Gastrocnemius medialis (tissue), 4 donors: ENCODE measurements around the gene CHCHD4. TPM values are rescaled to one million over a fixed set of nuclear protein-coding genes. Genes with fewer than 3 reads are reported as not detected.
"Not testable (repeated sequence)": the region's sequence is repeated elsewhere in the genome, so short reads cannot be mapped to it uniquely, and the experiment has no call there.

Experiments
- ATAC-seq, 2 donors: fragments of 150-250 bp; one replicate each; pipeline ENCODE4 v1.9.1; 2016
- DNase-seq, 2 donors: peaks; one replicate each; pipeline ENCODE4 v3.0.0-alpha.2; 2019
- H3K27ac ChIP-seq, 4 donors: fragments of 200-600 bp; sonication (generic); 1 replicate in 1 of 4; 2 replicates in 3 of 4; pipeline ENCODE4 v1.5.1; 2016 to 2018; ENCODE audit warnings: mild to moderate bottlenecking in 2 of 4, moderate library complexity in 1 of 4
- H3K27me3 ChIP-seq, 3 donors: fragments of 200-600 bp; sonication (generic) in 2 of 3; 1 replicate in 1 of 3; 2 replicates in 2 of 3; pipeline versions ENCODE4 v1.5.1 to v1.6.0; 2016 to 2019; ENCODE audit warnings: mild to moderate bottlenecking in 1 of 3, moderate library complexity in 1 of 3
- H3K36me3 ChIP-seq, 2 donors: fragments of 200-600 bp; sonication (generic) in 1 of 2; one replicate each; pipeline ENCODE4 v1.5.1; 2017 to 2018
- H3K4me1 ChIP-seq, 2 donors: fragments of 200-600 bp; sonication (generic) in 1 of 2; one replicate each; pipeline ENCODE4 v1.5.1; 2016 to 2017; ENCODE audit warnings: mild to moderate bottlenecking in 2 of 2
- H3K4me3 ChIP-seq, 4 donors: fragments of 200-600 bp; sonication (generic) in 3 of 4; 1 replicate in 1 of 4; 2 replicates in 3 of 4; pipeline ENCODE4 v1.5.1; 2016 to 2019; ENCODE audit warnings: mild to moderate bottlenecking in 2 of 4
- H3K9me3 ChIP-seq, 3 donors: fragments of 200-600 bp; sonication (generic) in 2 of 3; 1 replicate in 1 of 3; 2 replicates in 2 of 3; pipeline ENCODE4 v1.5.1; 2016 to 2019
- POLR2A ChIP-seq, 2 donors: fragments of 450-650 bp; IDR thresholded peaks; one replicate each; pipeline ENCODE4 v1.6.1; 2017; ENCODE audit warnings: antibody characterized with exemption in 2 of 2, mild to moderate bottlenecking in 2 of 2, moderate library complexity in 2 of 2
- in situ Hi-C, 4 donors: fragments of 200-750 bp; cut with MboI; loops; one replicate each; pipeline versions ENCODE4 v1.15.0 to v1.8.0; 2017; ENCODE audit warnings: low sequenced_read_pairs in 4 of 4
- intact Hi-C: fragments of 100-400 bp; cut with DNase I; formaldehyde crosslinking; loops from one replicate; pipeline ENCODE4 v1.15.1; 2023; ENCODE audit warnings: low total_unique reads
- total RNA-seq, 4 donors: library from RNA; depleted of rRNA; stranded (reverse); fragments of >200 nt; gene quantifications; one replicate each; pipeline versions ENCODE4 v1.1.0 to v1.2.3, GENCODE V29; 2016
- TF ChIP-seq, protein P1 (sequence below), 5 experiments: fragments of 450-650 bp in 3 of 5; fragments of 200-600 bp in 2 of 5; sonication (generic) in 2 of 5; IDR thresholded peaks in 4 of 5; conservative IDR thresholded peaks in 1 of 5; 1 replicate in 4 of 5; 2 replicates in 1 of 5; pipeline ENCODE4 v1.5.1; 2016 to 2019; ENCODE audit warnings: antibody characterized with exemption in 5 of 5, mild to moderate bottlenecking in 3 of 5, moderate library complexity in 3 of 5

The CHCHD4 gene
- total RNA-seq, 4 donors from 2014 or later = 16.2 to 49.4 (median 22.8) TPM

DNA sequence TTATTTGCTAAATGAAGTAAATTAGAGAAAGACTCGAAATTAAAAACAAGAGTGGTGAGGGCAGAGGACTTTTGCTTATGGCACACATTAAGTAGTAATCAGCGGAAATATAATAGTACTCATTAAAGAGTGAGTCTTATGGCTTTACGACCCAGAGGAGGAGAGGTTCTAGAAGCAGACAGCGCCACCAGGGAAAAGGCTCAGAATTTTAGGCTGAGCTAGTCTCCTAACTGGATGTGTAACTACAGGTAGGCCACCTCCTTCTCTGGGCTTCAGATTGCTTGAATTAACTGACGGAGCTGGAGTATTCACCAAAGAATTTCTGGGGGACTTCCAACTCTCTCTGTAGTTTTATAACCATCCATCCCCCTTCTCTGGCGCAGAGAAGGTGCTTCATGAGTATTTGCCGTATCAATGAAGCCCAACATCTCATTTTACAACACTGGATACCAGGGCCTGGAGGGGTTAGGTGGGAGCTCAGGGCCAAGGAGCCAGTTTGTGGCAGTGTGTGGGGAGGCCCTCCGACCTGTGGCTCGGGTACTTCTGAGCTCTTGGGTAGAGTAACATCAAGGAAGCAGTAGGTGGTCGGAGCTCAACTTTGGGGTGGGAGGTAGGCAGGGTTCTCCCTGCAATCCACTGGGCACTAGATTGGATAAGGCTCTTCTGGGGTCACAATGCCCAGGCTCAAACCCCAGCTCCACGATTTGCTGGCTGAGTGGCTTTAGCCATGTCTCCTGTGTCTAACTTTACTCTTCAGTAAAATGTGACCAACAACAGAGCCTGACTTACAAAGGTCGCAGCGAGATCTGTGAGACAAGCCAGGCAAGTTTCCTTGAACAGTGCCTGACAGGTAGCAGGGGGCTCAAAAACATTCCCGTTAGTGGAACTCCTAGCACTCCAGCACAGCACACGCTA, 1.1 kb downstream of the CHCHD4 start:
- Histone ChIP-seq H3K9me3 (no peaks in the 10 kb centered on the region), H3K27ac (peak overlapping the region; percentile 92 to 98 (median 94)), H3K4me1 (peaks cover 33 to 41% of the 10 kb centered on the region in 2 donors), H3K4me3 (peak overlapping the region; percentile 68 to 91 (median 72)), H3K27me3 (no peaks in the 10 kb centered on the region), H3K36me3 (peaks cover 0 to 13% of the 10 kb centered on the region in 2 donors)
- DNase-seq (peak in 1 of 2 donors; percentile 17), ATAC-seq (no peak)
- intact Hi-C loops (loop anchor here (2.0 to 10.0 kb wide), 4 partner anchors 161 to 639 kb away; partner anchors contain the start of genes CCDC174 and HDAC11), in situ Hi-C loops (loop anchor here in 1 of 4 donors (10.0 to 25.0 kb wide), 2 partner anchors 229 to 636 kb away; partner anchors contain the start of gene HDAC11)
- TF ChIP-seq, protein P1, sequence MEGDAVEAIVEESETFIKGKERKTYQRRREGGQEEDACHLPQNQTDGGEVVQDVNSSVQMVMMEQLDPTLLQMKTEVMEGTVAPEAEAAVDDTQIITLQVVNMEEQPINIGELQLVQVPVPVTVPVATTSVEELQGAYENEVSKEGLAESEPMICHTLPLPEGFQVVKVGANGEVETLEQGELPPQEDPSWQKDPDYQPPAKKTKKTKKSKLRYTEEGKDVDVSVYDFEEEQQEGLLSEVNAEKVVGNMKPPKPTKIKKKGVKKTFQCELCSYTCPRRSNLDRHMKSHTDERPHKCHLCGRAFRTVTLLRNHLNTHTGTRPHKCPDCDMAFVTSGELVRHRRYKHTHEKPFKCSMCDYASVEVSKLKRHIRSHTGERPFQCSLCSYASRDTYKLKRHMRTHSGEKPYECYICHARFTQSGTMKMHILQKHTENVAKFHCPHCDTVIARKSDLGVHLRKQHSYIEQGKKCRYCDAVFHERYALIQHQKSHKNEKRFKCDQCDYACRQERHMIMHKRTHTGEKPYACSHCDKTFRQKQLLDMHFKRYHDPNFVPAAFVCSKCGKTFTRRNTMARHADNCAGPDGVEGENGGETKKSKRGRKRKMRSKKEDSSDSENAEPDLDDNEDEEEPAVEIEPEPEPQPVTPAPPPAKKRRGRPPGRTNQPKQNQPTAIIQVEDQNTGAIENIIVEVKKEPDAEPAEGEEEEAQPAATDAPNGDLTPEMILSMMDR (IDR thresholded peaks at IDR 0.05 in 4 of 5, conservative IDR thresholded peaks at IDR 0.05 in 1 of 5) = no peak
- TF ChIP-seq POLR2A (IDR thresholded peaks at IDR 0.05) = no peak

DNA sequence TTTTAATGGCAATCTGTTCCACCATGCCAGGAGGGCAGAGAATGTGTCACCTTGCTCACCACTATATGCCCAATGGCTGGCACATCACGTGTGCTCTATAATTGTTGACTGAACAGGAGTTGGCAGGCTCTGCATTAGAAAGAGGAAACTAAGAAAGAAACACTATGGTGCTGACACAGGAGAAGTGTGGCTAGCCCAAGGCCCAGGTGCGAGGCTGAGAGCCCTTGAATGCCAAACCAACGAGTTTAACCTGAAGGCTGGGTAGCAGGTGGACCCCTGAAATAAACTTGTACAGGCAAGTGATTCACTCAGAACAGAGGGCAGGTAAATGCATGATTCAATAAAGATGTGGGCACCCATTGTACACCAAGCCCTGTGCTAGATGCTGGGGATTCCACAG, 2.4 kb downstream of the CHCHD4 start:
- intact Hi-C loops (loop anchor here (10.0 kb wide), 3 partner anchors 162 to 638 kb away; partner anchors contain the start of genes CCDC174 and HDAC11), in situ Hi-C loops (loop anchor here in 1 of 4 donors (10.0 to 25.0 kb wide), 2 partner anchors 228 to 635 kb away; partner anchors contain the start of gene HDAC11)
- Histone ChIP-seq H3K27me3 (no peaks in the 10 kb centered on the region), H3K36me3 (peaks cover 0 to 13% of the 10 kb centered on the region in 2 donors), H3K27ac (peak overlapping the region in 2 of 4 donors; percentile 19 to 98), H3K9me3 (no peaks in the 10 kb centered on the region), H3K4me1 (peaks cover 28 to 30% of the 10 kb centered on the region in 2 donors), H3K4me3 (no peak overlapping the region)
- DNase-seq (no peak), ATAC-seq (no peak)
- no peak for TF ChIP-seq POLR2A (IDR thresholded peaks at IDR 0.05)
- TF ChIP-seq, protein P1 (IDR thresholded peaks at IDR 0.05 in 4 of 5, conservative IDR thresholded peaks at IDR 0.05 in 1 of 5) = no peak

DNA sequence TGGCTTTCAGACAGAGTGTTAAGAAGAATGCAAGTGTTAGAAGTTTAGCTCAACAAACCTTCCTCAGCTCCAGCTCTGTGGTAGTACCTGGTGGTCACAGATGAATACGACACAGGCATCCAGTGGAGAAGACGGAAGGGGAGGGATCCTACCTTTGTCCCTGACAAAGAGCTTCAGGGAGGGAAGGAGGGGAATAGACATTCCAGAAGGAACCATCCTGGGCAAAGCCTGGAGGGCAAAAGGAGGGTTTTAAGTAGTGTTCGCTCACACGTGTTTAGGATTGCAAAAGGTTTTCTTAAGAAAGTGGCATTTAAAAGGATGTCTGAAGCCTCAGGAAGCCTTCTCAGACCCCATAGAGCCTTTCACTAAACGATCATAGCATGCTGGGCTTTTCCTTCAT, 2.8 kb downstream of the CHCHD4 start:
- Histone ChIP-seq H3K36me3 (peaks cover 0 to 13% of the 10 kb centered on the region in 2 donors), H3K4me1 (peaks cover 24 to 25% of the 10 kb centered on the region in 2 donors), H3K27ac (peak overlapping the region in 1 of 4 donors; percentile 29), H3K9me3 (no peaks in the 10 kb centered on the region), H3K4me3 (no peak overlapping the region), H3K27me3 (no peaks in the 10 kb centered on the region)
- DNase-seq = no peak
- no peak for TF ChIP-seq POLR2A (IDR thresholded peaks at IDR 0.05)
- TF ChIP-seq, protein P1 (IDR thresholded peaks at IDR 0.05 in 4 of 5, conservative IDR thresholded peaks at IDR 0.05 in 1 of 5) = no peak
- intact Hi-C loops (loop anchor here (10.0 kb wide), 3 partner anchors 163 to 637 kb away; partner anchors contain the start of genes CCDC174 and HDAC11), in situ Hi-C loops (loop anchor here in 1 of 4 donors (10.0 to 25.0 kb wide), 2 partner anchors 227 to 635 kb away; partner anchors contain the start of gene HDAC11)
- no peak for ATAC-seq

DNA sequence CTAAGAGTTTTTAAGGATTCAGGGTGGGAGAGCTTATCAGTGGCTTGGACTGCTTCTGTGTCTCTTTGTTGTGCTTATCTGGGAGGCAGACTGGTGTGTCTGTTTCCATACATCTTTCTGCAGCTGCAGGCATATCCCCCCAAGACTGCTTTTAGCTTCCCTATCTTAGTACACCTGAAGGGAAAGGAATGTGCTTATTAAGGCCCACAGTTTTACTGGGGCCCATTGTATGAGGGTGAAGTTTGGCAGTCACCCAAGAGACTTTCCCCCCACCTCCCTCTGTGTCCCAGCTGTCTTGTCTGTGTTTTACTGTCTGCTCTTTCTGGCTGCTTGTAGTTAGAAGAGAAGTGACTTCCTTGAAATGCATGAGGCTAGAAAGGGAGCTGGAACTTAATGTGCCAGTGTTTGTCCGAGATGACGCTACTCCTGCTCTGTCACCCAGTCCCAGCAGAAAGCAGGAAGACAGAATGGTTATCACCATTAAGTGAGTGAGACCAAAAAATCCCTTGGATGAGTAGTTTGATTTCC, 3.7 kb downstream of the CHCHD4 start:
- intact Hi-C loops (loop anchor here (10.0 kb wide), 3 partner anchors 164 to 636 kb away; partner anchors contain the start of genes CCDC174 and HDAC11), in situ Hi-C loops (loop anchor here in 1 of 4 donors (10.0 to 25.0 kb wide), 2 partner anchors 226 to 634 kb away; partner anchors contain the start of gene HDAC11)
- ATAC-seq, DNase-seq, H3K27ac ChIP-seq, H3K27me3 ChIP-seq, H3K4me3 ChIP-seq, H3K9me3 ChIP-seq: not testable (repeated sequence)
- H3K36me3 ChIP-seq = peaks cover 0 to 20% of the 10 kb centered on the region in 2 donors
- peaks cover 15 to 16% of the 10 kb centered on the region in 2 donors for H3K4me1 ChIP-seq
